Measurements from ENCODE around the gene TBC1D22A. TPM values are rescaled to one million over a fixed set of nuclear protein-coding genes. Genes with fewer than 3 reads are reported as not detected.

The TBC1D22A gene
- total RNA-seq, 2 donors from 2014 or later, result 31.9 to 43.4 TPM

DNA sequence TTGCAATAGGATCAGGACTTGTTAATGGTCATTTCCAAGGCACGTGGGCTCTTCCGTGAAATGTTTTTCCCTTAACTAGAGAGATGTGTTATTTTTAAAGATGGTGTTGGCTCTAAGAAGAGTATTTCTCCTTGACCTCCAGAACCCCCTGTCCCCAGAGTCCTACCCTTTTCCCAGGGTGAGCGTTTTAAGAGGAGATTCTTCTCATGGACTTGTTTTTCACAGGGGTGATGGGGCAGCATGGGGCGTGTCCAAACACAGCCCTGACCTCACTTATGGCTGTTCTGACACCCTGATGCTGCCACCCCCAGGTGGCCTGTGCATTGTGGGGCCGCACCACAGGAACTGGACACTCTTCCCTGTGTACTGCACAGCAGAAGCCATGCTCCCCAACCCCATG, 335.7 kb downstream of the TBC1D22A start:
- Mint-ChIP-seq H3K4me3 (no peak overlapping the region), H3K27ac (no peak overlapping the region), H3K36me3 (no peaks in the 10 kb centered on the region), H3K9me3 (no peaks in the 10 kb centered on the region), H3K27me3 (no peaks in the 10 kb centered on the region), H3K4me1 (ENCODE audit: low read depth in 2 of 2) (peaks cover 8% of the 10 kb centered on the region in 2 donors)
- ATAC-seq (no peak), DNase-seq (ENCODE audit: low spot score) (no peak)

DNA sequence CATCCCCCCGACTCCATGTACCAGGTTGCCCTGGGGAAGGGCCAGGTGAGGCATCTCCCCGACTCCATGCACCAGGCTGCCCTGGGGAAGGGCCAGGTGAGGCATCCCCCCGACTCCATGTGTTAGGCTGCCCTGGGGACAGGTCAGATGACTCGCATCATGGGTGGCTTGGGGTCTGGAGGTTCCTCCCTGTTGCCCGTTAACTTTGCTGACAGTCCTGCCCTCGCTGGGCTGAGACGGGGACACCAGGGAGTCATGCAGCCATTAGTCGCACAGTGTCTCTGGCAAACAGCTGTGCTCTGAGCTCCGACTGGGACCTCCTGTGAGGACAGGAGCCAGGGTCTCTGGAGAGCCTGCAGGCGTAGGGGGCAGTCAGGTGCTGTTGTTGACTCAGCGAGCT, 336.1 kb downstream of the TBC1D22A start:
- no peaks in the 10 kb centered on the region for H3K27me3 Mint-ChIP-seq
- no peak for DNase-seq (ENCODE audit: low spot score)
- no peak overlapping the region for H3K27ac Mint-ChIP-seq

DNA sequence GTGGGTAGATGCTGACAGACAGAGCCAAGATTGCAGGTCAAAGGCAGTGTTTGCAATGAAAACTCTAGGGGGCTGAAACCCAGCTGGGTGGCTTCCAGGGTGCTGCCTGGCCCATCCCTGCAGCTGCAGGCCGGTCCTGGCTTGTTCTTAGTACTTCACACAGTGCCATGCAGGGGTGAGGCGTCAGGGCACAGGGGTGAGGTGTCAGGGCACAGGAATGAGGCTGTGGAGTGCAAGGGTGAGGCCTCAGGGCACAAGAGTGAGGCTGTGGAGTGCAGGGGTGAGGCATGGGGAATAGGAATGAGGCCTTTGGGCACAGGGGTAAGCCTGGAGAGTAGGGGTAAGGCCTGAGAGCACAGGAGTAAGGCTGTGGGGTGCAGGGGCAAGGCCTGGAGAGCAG, 337.6 kb downstream of the TBC1D22A start:
- DNase-seq (ENCODE audit: low spot score) (no peak), ATAC-seq (no peak)
- H3K27me3 Mint-ChIP-seq, result no peaks in the 10 kb centered on the region
- H3K4me1 Mint-ChIP-seq (ENCODE audit: low read depth in 2 of 2), result peaks cover 7 to 8% of the 10 kb centered on the region in 2 donors
- no peaks in the 10 kb centered on the region for H3K36me3 Mint-ChIP-seq
- no peak overlapping the region for H3K27ac Mint-ChIP-seq
- H3K9me3 Mint-ChIP-seq, result no peaks in the 10 kb centered on the region
- H3K4me3 Mint-ChIP-seq, result no peak overlapping the region

More for the DNA sequence above, 336.1 kb downstream of the TBC1D22A start:
- peaks cover 8% of the 10 kb centered on the region in 2 donors for H3K4me1 Mint-ChIP-seq (ENCODE audit: low read depth in 2 of 2)
- H3K9me3 Mint-ChIP-seq, result no peaks in the 10 kb centered on the region
- no peaks in the 10 kb centered on the region for H3K36me3 Mint-ChIP-seq
- H3K4me3 Mint-ChIP-seq, result no peak overlapping the region
- no peak for ATAC-seq

DNA sequence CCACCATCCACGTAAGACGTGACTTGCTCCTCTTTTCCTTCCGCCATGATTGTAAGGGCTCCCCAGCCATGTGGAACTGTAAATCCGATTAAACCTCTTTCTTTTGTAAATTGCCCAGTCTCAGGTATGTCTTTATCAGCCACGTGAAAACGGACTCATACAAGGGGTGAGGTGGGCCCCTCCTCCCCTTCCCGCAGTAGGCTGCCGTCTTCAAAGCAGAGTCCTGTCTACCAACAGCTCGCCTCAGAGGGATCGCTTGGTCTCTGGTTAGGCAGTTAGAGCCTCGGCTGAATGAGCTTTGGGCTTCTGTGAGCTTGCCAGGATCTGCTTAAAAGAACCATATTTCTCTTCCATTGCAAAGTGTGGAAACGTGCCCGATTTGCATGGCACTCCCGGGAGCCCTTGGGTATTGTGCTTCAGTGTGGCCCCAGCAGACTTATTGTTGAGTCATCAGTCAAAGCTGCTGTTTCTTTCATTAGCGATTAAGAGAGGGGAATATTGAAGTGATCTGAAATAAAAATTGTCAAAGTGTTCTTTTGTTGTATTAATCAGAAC, 338.3 kb downstream of the TBC1D22A start:
- DNase-seq (ENCODE audit: low spot score) (no peak), ATAC-seq (no peak)
- H3K9me3 Mint-ChIP-seq, result no peaks in the 10 kb centered on the region
- no peaks in the 10 kb centered on the region for H3K36me3 Mint-ChIP-seq
- H3K27ac Mint-ChIP-seq, result no peak overlapping the region
- peaks cover 5 to 8% of the 10 kb centered on the region in 2 donors for H3K4me1 Mint-ChIP-seq (ENCODE audit: low read depth in 2 of 2)
- no peak overlapping the region for H3K4me3 Mint-ChIP-seq
- H3K27me3 Mint-ChIP-seq, result no peaks in the 10 kb centered on the region

DNA sequence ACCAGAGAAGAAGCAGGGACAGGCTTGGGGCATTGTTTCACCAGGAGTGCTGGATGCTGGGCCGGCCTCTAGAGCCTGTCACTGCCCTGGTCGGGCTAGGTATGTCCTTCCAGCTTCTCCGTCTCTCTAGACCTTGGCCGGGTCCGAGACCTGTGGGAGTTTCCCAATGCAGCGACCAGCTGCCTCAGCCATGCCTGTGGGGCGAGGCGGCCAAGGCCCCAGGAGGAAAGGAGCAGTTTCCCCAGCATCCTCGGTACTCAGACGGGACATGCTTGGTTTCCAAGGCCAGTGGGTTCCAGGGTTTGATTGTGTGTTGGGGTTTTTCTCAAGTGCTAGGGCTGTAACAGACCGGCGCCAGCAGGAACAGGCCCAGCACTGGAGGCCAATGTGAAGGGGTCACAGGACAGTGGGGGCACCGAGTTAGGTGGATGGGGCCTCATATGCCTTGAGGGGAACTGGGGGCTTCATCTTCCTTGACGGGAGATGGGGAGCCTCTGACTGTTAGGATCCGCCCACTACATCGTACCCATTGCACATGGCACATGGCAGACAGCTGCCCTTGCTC, 339.0 kb downstream of the TBC1D22A start:
- DNase-seq (ENCODE audit: low spot score) (no peak), ATAC-seq (peak in 1 of 2 donors; percentile 36)
- peaks cover 5% of the 10 kb centered on the region in 2 donors for H3K4me1 Mint-ChIP-seq (ENCODE audit: low read depth in 2 of 2)
- H3K27ac Mint-ChIP-seq, result no peak overlapping the region
- no peaks in the 10 kb centered on the region for H3K9me3 Mint-ChIP-seq
- no peak overlapping the region for H3K4me3 Mint-ChIP-seq
- H3K27me3 Mint-ChIP-seq, result no peaks in the 10 kb centered on the region
- H3K36me3 Mint-ChIP-seq, result no peaks in the 10 kb centered on the region

DNA sequence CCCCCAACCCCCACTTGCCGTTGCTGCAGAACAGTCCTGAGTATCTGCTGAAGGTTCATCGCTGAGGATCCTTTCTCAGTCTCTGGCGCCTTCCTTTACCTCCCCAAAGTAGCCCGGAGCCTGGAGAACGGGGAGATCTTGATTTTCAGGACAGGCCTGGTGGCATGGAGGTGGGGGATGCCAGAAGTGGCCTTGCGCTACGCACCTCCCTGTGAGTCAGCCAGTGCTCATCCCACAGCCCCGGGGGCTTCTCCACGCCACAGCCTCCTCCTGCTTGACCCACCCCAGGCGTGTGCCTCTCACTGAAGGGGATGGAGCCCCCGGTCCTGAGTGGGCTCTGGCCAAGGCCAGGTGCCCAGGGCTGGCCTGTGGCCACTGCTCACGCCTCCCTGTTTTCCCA, 339.6 kb downstream of the TBC1D22A start:
- H3K4me1 Mint-ChIP-seq (ENCODE audit: low read depth in 2 of 2), result peaks cover 1 to 5% of the 10 kb centered on the region in 2 donors
- no peaks in the 10 kb centered on the region for H3K36me3 Mint-ChIP-seq
- no peak for DNase-seq (ENCODE audit: low spot score)
- no peak overlapping the region for H3K27ac Mint-ChIP-seq
- no peak overlapping the region for H3K4me3 Mint-ChIP-seq
- no peaks in the 10 kb centered on the region for H3K27me3 Mint-ChIP-seq
- H3K9me3 Mint-ChIP-seq, result no peaks in the 10 kb centered on the region
- ATAC-seq, result no peak

DNA sequence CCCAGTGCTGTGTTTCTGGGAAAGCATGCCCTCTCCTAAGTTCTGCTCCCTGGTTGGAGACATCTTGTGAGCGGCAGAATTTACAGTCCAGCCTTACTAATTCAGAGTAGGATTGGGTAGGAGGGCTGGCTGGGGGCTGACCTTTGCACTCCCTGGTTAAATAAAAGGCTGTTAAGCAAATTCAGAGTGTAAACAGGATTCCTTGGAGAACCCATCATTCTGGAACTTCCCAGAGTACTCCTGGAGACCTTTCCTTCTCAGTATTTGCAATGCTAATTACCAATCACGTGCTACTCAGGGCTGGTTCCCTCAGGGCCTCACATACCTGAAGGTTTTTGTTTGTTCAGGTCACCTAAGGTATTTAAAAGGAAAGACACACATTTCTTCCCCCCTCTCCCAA, 340.2 kb downstream of the TBC1D22A start:
- H3K36me3 Mint-ChIP-seq, result no peaks in the 10 kb centered on the region
- DNase-seq (ENCODE audit: low spot score), result no peak
- no peak for ATAC-seq
- H3K4me1 Mint-ChIP-seq (ENCODE audit: low read depth in 2 of 2), result peaks cover 0 to 5% of the 10 kb centered on the region in 2 donors
- H3K27me3 Mint-ChIP-seq, result no peaks in the 10 kb centered on the region
- no peaks in the 10 kb centered on the region for H3K9me3 Mint-ChIP-seq
- no peak overlapping the region for H3K4me3 Mint-ChIP-seq
- no peak overlapping the region for H3K27ac Mint-ChIP-seq

DNA sequence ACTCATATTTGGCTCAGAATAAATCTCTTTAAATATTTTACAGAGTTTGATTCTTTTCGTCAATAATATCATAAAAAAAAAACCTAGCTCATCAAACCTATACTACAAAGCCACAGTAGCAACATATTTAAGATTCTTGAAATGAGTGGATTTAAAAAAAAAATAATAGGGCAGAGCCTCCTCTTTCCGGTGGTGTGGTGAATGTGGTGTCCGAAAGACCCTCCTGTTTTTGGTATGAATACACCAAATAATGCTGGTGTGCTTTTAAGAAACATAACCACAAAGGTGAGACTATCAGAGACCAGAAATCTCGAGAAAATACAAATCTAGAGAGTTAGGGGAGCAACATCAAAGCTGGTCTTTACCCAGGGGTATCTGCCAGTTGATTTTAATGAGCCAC, 342.6 kb downstream of the TBC1D22A start:
- H3K4me1 Mint-ChIP-seq (ENCODE audit: low read depth in 2 of 2), result peaks cover 0 to 5% of the 10 kb centered on the region in 2 donors

DNA sequence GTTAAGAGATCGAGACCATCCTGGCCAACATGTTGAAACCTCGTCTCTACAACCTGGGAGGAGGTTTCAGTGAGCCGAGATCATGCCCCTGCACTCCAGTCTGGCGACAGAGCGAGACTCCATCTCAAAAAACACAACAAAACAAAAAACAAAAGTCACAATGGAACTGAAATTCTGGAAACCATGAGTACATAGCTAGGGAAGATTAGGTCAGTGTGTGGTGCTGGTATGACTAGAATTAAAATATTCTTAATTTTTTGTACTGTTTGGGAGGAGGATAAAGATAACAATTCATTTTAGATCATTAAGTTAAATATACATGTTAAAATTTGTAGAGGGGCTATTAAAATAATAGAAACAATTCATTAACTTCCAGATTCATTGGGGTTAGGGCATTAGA, 344.4 kb downstream of the TBC1D22A start:
- ATAC-seq (no peak), DNase-seq (ENCODE audit: low spot score) (no peak)
- Mint-ChIP-seq H3K27ac (no peak overlapping the region), H3K36me3 (peaks cover 4% of the 10 kb centered on the region), H3K27me3 (no peaks in the 10 kb centered on the region), H3K4me3 (no peak overlapping the region), H3K4me1 (ENCODE audit: low read depth in 2 of 2) (peaks cover 3 to 5% of the 10 kb centered on the region in 2 donors), H3K9me3 (no peaks in the 10 kb centered on the region)

More for the DNA sequence above, 342.6 kb downstream of the TBC1D22A start:
- Mint-ChIP-seq H3K27me3 (no peaks in the 10 kb centered on the region), H3K36me3 (no peaks in the 10 kb centered on the region), H3K27ac (no peak overlapping the region), H3K4me3 (no peak overlapping the region), H3K9me3 (no peaks in the 10 kb centered on the region)
- ATAC-seq, result peak in 1 of 2 donors; percentile 44
- no peak for DNase-seq (ENCODE audit: low spot score)

DNA sequence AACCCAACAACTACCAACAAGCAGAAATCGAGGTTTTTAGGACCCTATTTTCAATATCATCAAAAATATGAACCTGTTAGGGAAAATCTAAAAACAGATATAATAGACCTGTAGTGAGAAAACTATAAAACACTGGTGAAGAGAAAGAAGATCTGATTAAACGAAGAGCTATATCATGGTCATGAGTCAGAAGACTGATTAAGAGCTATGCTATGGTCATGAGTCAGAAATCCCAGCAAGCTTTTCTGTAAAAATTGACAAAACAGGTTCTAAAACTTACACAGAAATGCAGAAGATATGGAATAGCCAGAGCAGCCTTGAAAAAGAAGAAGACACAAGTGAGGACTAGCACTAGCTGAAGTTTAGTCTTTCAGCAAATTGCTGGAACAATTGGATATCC, 345.0 kb downstream of the TBC1D22A start:
- H3K4me3 Mint-ChIP-seq, result no peak overlapping the region
- H3K36me3 Mint-ChIP-seq, result peaks cover 4% of the 10 kb centered on the region
- no peak overlapping the region for H3K27ac Mint-ChIP-seq
- H3K9me3 Mint-ChIP-seq, result no peaks in the 10 kb centered on the region
- ATAC-seq (no peak), DNase-seq (ENCODE audit: low spot score) (no peak)
- peaks cover 3 to 5% of the 10 kb centered on the region in 2 donors for H3K4me1 Mint-ChIP-seq (ENCODE audit: low read depth in 2 of 2)
- H3K27me3 Mint-ChIP-seq, result no peaks in the 10 kb centered on the region

DNA sequence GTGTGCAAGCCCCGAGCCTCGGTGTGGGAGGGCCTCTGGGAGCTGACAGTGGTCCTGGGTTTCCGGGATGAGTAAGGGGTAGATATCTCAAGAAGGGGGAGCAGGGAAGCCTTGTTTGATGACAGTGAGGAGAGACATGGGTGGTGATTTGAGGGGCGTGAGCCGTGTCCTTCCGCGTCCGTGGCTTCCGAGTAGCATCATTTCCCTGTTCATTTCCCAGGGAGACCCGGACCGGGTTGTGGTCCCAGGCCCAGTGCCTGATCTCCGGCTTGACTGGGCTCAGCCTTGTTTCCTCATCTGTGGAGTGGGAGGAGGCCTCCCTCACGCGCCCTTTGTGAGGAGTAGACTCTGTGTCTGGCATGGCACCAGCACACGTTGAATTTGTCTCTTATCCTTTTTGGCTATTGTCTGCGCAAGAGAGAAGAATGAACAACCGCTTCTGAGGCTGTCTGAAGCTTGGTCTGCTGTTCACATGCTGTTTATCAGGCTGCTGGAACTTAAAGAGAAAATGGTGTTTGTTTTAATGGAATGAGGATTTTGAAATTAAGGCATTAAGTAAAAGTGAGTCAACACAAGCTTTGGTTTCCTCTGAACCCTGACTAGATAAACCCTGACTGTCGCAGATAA, 348.5 kb downstream of the TBC1D22A start:
- Mint-ChIP-seq H3K4me1 (ENCODE audit: low read depth in 2 of 2) (peaks cover 0 to 7% of the 10 kb centered on the region in 2 donors), H3K4me3 (no peak overlapping the region), H3K27me3 (no peaks in the 10 kb centered on the region), H3K27ac (peak overlapping the region in 1 of 2 donors; percentile 60), H3K36me3 (peaks cover 4% of the 10 kb centered on the region), H3K9me3 (no peaks in the 10 kb centered on the region)
- no peak for ATAC-seq
- DNase-seq (ENCODE audit: low spot score), result no peak

DNA sequence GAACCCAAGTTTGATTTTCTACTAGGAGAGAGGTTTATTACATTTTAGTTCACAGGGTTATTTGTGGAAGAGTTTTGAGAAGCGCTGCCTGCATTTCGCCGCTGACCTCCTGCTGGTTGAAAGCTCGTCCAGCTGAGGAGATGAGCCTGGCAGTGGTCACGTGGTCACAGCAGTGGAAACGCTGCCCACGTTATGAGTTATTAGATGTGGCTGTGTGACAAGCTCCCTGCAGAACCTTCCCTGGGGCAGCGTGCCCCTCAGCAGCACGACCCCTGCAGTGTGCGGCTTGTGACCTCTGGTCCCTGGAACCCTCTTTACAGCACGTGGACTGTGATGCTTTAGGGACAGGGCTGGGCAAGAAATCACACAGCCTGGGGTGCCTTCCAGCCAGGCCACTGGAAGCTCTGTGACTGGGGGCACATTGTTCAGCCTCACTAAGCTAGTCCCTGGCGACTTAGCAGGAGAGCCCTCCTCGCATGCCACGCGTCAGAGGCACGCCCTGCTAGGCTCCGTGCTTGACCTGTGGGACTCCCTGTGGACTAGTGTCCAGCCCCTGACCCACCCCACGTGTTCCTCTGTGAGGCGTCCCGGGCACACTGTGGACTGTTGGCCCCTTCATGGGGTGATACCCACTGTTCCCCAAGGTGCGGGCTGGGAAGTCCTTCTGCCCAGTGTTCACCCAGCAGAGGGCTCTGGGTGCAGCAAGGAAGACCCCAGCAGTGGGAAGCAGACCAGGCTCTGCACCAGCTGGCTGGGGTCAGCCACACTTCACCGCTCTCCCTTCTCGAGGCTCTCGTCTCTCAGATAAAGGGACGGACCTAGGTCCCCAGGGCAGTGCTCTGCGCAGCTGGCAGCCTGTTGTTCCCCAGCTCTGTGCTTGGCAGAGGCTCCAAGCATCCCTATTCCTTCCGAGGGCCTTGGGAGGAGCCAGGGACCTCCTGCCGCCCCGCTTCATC, 349.5 kb downstream of the TBC1D22A start:
- no peaks in the 10 kb centered on the region for H3K27me3 Mint-ChIP-seq

DNA sequence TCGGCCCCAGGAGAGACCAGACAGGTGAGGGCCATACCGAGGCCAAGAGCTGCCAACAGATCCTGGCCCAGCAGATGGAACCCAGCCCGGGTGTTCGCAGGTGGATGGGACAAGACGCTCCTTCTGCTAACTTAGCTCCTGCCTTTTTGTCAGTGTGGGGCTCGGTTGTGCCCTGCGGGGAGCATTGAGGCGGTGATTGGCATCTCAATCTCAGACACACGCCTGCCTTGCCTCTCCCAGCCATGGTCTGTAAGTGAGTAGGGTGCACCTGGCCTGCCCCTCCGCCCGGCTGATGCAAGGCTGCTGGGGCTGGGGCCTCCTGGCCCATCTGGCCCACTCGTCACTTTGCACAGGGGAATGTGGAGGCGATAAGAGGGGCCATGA, 350.1 kb downstream of the TBC1D22A start:
- no peak overlapping the region for H3K27ac Mint-ChIP-seq
- H3K9me3 Mint-ChIP-seq, result no peaks in the 10 kb centered on the region
- H3K4me3 Mint-ChIP-seq, result no peak overlapping the region
- peaks cover 4% of the 10 kb centered on the region for H3K36me3 Mint-ChIP-seq
- ATAC-seq (no peak), DNase-seq (ENCODE audit: low spot score) (no peak)
- no peaks in the 10 kb centered on the region for H3K27me3 Mint-ChIP-seq
- peaks cover 0 to 7% of the 10 kb centered on the region in 2 donors for H3K4me1 Mint-ChIP-seq (ENCODE audit: low read depth in 2 of 2)

More for the DNA sequence above, 349.5 kb downstream of the TBC1D22A start:
- H3K9me3 Mint-ChIP-seq, result no peaks in the 10 kb centered on the region
- H3K27ac Mint-ChIP-seq, result peak overlapping the region in 1 of 2 donors; percentile 60
- H3K4me3 Mint-ChIP-seq, result no peak overlapping the region
- ATAC-seq, result peak in 1 of 2 donors; percentile 46
- peaks cover 0 to 7% of the 10 kb centered on the region in 2 donors for H3K4me1 Mint-ChIP-seq (ENCODE audit: low read depth in 2 of 2)
- H3K36me3 Mint-ChIP-seq, result peaks cover 4% of the 10 kb centered on the region
- no peak for DNase-seq (ENCODE audit: low spot score)
